GM19351 (cell line): ENCODE data around the gene PPP5C.

Experiments used
- ATAC-seq: cut with Tn5 transposase; IDR thresholded peaks from one replicate; pipeline ENCODE4 v1.9.1; 2021; ENCODE audit warnings: mild to moderate bottlenecking, moderate library complexity; ENCODE audit not compliant: unreplicated experiment

PPP5C gene

GRCh38 chr19:46328079-46328478 lies 18.8 kb upstream of the PPP5C start:
- ATAC-seq, result no peak

DNA sequence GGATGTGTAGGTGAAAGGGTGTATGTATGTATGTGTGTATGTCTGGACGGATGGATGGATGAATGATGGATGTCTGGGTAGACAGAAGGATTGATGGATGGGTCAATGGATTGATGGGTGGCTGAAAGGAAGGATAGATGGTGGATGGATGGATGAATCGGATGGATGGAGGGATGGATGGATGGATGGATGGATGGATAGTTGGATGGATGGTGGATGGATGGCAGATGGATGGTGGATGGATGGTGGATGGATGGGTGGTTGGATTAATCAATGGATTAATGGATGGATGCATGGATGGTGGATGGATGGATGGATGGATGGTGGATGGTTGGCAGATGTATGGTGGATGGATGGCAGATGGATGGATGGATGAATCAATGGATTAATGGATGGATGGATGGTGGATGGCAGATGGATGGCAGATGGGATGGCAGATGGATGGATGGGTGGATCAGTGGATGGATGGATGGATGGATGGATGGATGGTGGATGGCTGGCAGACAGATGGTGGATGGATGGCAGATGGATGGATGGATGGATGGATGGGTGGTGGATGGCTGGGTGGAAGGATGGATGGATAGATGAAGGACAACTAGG lies 16.5 kb upstream of the PPP5C start:
- ATAC-seq, result no peak

- no peak for ATAC-seq
These were observed 9.4 kb upstream of the PPP5C start for GRCh38 chr19:46337487-46337886.

GRCh38 chr19:46339446-46339845 lies 7.4 kb upstream of the PPP5C start:
- no peak for ATAC-seq

DNA sequence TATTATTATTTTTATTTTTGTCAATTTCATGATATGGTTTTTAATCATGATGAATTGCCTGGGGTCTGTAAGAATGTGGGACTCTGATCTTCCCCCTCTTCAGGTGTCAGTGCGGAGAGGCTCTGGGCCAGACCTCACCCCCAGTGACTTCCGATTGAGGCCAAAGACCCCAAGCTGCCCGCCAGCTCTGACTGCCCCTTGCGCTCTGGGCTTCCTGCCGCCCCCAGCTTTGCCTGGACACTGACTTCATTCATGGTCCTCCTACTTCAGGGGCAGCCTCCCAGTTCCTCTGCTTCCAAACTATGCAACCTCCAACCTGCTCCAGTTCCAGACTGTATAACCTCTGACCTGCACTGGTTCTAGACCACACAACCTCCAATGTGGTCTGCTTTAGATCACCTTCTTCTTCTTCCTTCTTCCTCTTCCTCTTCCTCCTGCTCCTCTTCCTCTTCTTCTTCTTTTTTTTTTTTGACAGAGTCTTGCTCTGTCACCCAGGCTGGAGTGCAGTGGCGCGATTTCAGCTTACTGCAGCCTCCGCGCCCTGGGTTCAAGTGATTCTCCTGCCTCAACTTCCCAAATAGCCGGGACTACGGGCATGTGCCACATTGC lies 6.7 kb upstream of the PPP5C start:
- ATAC-seq, result no peak

DNA sequence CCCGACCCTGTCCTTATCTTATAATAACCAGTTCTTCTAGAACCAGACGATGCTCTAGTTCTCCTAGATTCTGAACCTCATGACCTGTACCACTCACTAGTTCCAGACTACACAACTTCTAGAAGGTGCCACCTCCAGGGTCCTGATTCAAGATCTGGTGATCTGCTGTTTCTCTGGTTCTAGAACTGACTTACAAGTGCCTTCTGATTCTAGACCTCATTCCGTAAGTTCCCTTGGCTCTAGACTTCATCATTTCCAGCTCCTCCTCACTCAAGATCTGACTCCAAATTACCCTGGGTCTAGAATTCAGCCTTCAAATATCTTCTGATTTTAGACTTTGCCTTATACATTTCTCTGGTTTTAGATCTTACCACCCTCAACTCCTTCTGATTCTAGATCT lies 5.0 kb upstream of the PPP5C start:
- no peak for ATAC-seq

- ATAC-seq, result no peak
These were observed 2.5 kb upstream of the PPP5C start for GRCh38 chr19:46344363-46344762.

DNA sequence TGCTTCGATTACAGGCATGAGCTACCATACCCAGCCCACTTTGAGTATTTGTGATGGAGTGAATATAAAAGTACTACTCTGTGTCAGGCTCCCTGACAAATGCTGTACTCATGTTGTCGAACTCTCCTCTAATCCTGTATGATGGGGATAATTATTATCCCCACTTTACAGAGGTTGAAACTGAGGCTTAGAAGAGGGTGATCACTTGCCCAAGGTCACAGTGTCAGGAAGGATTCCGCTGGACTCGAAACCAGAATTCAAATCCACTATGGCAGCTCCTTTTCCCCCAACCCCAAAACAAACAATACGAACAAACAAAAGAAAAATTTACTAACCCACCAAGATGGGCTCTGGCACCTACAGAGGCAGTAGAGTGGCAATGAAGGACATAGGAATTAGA lies 1.7 kb upstream of the PPP5C start:
- ATAC-seq, result no peak

GRCh38 chr19:46347572-46347883 lies 641 bp downstream of the PPP5C start:
- ATAC-seq, result no peak

- ATAC-seq, result no peak
These were observed 1.1 kb downstream of the PPP5C start for GRCh38 chr19:46347985-46348384.

GRCh38 chr19:46349311-46349993 lies 2.6 kb downstream of the PPP5C start:
- no peak for ATAC-seq

GRCh38 chr19:46350029-46350757 lies 3.3 kb downstream of the PPP5C start:
- ATAC-seq, result no peak

DNA sequence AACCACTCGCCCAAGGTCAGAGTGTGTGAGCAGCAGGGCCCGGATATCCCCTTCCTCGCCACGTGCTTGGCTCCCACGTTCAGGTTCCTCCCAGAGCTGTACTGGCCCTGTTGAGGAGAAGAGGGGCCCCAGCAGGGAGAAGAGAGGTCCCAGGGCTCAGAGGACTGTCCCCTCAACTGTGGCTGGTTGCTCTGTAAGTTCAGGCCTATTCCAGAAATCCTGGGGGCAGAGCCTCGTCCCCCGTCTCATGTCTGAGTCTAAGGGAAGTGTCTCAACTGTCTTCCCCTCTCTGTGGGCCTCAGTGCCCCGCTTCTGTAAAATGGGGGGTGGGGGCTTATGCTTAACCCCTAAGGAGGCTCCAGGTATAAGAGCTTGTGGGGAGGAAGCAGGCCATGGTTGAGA lies 3.9 kb downstream of the PPP5C start:
- no peak for ATAC-seq

GRCh38 chr19:46351241-46352041 lies 4.6 kb downstream of the PPP5C start:
- ATAC-seq, result no peak

DNA sequence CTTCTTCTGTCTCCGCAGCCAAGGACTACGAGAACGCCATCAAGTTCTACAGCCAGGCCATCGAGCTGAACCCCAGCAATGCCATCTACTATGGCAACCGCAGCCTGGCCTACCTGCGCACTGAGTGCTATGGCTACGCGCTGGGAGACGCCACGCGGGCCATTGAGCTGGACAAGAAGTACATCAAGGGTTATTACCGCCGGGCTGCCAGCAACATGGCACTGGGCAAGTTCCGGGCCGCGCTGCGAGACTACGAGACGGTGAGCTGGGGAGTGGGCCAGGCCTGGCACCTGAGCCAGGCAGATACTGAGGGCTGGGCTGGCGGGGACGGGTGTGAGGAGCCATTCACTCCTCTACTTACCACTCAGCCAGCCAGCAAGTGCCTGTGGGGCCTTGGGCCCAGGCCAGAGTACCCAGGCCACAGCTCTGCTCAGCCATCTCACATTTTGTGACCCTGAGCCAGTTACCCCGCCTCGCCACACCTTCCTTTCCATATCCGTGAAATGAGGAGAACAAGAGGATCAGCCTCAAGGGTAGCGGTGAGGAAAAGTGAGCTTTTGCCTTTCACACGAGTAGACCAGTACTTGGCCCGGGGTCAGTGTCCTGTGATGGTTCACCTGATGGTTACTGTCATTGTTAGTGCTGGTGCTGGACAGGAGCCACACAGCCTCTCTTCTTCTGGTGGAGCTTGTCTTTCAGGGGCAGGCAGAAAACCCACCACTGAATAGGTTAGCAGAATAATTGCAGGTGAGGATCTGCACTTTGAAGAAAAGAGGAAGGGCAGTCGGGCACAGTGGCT lies 7.0 kb downstream of the PPP5C start:
- no peak for ATAC-seq

- ATAC-seq, result no peak
These were observed 8.6 kb downstream of the PPP5C start for GRCh38 chr19:46355234-46356148.

DNA sequence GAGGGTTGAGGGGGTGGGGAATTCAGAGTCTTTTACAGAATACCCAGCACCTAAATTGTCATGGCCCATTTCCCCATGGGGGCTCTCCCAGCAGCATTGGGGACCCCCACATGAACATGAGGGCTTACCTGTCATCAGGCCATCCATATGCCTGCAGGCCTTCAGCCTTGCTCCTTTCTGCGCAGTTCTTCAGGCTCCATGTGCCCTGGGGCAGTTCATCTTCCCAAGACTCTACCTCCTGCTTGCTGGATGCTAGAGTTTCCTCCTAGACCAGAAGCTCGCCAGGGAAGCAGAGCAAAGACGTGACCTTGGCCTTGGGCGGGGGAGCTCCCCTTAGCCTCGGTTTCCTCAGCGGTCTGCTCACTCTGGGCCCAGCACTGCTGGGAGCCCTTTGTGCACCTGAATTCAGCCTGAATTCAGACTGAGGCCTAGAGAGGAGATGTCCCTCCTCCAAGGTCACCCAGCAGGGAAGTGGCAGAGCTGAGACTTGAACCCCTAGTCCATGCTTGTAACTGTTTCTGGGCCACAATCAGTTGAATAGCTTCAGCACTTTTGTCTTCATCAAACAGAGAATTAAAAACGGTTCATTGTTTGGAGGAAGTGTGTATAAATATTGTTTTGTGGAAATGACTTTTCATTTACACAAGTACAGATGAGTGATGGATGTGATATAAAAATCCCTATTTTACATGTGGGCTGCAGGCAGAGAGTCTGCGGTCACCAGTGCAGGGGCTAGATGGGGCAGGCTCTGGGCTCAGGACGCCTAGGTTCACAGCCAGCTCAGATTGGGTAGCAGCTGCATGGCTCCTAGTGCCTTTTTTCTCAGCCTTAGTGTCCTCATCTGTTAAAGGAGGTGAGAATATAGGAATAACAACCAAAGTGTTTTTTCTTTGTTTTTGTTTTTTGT lies 9.5 kb downstream of the PPP5C start:
- no peak for ATAC-seq

- no peak for ATAC-seq
These were observed 11.1 kb downstream of the PPP5C start for GRCh38 chr19:46357846-46358583.
